ENCODE measurements around the gene MFNG.

Gene MFNG

GRCh38 chr22:37493979-37494378, 7.8 kb upstream of the MFNG start:
- no peak for DNase-seq (ENCODE audit: low read depth in 2 of 2)

- DNase-seq (ENCODE audit: low read depth in 2 of 2) = peak in 1 of 2 donors; percentile 43
Observed at GRCh38 chr22:37492428-37493344, 6.5 kb upstream of the MFNG start.

DNA sequence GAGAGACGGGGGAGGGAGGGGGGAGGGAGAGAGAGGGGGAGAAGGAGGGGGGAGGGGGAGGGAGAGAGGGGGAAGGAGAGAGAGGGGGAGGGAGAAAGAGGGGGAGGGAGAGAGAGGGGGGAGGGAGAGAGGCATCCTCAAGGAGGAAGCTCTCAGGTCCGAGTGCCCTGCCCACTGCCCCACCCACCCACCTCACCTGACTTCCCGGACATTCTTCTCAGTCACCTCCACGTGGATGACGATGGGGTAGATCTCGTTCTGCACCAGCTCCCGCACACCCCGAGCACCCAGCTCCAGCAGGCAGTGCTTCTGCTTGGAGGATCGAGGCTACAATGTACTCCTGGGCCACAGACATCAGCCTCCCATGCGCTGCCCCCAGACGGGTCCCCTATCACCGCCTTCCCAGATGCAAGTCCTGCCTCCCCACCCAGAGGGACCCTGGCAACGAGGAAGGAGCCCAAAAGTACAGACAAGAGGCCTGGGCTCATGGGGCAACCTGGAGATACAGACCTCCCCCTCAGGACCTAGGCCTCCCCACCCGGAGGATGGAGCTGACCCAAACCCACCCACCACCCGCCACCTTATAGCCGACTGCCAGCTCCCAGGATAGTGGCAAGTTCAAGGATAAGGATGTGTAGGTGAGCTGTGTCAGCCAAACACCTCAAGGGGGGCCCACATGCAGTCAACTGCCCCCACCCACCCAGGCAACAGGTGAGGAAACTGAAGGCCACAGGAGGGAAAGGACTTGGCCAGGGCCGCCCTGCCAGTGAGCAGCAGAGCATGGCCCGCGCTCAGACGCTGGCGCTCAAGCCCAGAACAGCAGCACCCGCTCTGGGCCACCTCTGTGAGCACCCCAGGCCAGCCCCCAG, 5.6 kb upstream of the MFNG start:
- DNase-seq (ENCODE audit: low read depth in 2 of 2) = no peak

DNA sequence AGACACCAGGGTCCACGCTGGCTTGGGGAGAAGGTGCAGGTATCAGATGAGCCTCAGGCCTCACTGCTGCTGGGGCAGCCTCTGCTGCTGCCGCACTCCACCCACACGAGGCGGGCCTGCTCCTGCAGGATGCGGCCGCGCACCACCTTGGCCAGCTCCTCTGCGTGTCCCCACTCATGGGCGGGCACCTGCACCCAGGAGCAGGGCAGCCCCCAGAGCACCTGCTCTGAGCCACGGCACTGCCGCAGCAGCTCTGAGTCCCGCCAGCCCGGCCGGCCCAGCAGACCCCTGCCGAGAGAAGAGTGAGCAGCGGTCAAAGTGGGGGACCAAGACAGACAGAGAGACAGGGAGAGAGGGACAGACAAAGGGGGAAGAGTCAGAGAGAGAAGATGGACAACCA, 4.9 kb upstream of the MFNG start:
- no peak for DNase-seq (ENCODE audit: low read depth in 2 of 2)

DNA sequence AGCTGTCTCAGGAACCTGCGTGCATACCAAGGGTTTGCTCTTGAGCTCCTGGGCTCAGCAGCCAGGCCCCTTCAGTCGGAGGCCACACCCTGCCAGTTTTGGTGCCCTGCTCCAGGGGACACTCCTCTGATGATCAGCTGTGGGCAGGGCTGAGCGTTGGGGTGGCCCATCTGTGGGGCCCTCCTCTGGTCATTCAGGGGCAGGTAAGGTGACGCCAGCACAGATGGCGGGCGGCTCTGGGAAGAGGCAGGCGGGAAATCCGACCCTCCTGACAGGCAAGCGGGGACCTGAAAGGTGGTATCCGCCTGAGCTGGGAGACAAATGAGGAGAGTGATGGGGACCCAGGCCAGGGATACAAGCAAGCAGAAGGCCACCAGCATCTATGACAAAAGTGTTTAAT, 3.8 kb upstream of the MFNG start:
- DNase-seq (ENCODE audit: low read depth in 2 of 2) = no peak

DNA sequence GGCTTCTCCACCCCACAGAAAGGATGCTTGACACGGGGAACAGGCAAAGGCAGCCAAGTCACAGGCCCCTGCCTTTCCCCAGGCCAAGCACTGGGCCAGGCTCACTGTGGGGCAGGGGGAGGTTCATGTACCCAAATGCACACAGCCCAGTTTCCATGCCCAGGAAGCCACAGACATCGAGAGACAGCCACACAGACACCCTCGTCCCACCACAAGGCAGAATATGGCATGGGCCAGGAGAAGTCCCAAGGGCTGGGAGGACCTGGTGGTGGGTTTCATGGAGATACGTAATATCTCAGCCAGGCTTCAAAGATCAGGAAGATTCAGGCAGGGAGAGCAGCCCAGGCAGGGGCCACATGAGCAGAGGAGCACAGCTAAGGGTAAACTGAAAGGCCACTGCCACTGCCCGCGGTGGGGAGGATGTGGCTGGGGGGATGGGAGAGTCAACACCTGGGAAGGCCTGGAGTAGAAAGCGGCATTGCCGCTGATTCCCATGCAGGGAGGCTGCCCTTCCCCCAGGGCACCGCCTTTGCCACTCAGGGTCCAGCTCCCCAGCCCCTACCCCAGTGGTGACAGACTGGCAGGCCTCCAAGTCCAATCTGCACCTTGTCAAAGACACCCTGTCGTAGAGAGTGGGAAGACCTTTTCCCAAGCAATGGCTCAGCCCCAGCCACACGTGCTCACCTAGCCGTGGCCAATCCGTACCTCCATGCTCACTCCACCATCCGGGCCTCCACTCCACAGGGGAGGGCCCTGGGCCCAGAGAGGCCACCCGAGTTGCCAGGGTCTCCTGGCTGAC, 2.4 kb upstream of the MFNG start:
- no peak for DNase-seq (ENCODE audit: low read depth in 2 of 2)

GRCh38 chr22:37487571-37487970, 1.4 kb upstream of the MFNG start:
- DNase-seq (ENCODE audit: low read depth in 2 of 2) = no peak

DNA sequence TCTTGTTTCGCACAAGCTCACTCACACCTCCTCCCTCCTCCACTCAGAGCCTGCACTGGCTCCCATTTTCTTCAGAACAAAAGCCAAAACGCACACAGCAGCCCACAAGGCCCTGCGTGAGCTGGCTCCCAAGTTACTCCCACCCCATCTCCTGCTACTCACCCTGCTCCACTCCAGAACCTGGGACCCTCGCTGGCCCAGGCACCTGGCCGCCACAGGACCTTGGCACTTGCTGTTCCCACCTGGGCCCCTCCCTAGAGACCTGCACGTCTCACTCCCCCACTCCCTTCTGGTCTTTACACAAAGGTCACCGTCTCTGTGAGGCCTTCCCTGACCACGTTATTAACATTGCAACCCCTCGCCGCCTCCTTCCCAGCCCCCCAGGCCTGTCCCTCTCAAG, 945 bp upstream of the MFNG start:
- no peak for DNase-seq (ENCODE audit: low read depth in 2 of 2)

DNA sequence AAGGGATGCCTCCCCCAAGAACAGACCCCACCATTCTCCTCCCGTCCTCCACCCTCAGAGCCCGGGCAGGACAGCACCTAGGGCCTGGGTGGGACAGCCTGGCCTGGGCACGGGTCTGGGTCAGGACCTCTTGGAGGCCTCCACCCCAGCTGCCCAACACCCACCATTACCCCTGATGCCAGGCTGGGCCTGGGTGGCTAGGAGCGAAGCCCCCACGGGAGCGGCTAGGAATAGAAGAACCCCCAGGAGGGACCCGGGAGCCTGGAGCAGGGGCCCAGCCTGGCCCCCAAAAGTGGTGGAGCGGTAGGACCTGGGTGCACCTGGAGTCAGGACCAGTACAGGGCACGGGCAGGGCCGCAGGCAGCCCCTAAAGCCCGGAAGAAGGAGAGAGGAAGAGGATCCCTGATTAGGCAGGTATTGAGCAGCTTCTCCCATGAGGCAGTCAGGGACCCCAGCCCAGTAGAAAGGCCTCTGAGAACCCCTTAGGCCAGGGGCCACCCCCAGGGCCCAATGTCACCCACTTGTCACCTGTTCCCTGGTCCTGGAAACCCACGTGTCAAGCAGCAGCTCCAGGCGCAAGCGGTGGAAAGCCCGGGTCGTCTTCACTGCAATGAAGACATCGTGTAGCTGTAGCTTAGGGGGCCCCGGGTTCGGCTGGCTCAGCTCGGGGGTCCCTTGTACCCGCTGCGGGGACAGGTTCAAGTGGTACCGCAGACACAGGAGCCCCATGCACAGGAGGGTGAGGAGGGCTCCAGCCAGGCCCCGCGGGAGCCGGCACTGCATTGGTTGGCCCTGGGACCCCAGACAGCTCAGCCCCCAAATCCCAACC, 575 bp downstream of the MFNG start:
- DNase-seq (ENCODE audit: low read depth in 2 of 2) = peak in 1 of 2 donors; percentile 12

- peak; percentile 72 to 73 for DNase-seq (ENCODE audit: low read depth in 2 of 2)
Observed at GRCh38 chr22:37484480-37485394, 1.4 kb downstream of the MFNG start.

DNA sequence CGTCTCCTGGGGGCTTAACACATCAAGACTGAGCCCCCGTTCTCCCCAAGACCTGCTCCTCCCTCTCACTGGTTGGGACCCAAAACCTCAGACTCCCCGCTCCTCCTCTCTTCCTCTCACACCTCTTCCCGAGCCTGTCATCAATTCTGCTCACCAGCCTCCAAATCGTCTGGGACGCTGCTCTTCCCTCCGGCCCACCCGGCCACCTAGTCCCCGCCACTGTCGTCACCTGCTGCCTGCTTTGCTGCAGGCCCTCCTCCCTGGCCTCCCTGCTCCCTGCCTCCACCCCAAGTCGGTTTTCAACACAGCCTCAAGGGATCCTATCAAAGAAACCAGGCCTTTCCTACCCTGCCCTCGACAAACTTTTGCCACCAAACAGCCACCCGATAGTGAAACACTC, 3.1 kb downstream of the MFNG start:
- no peak for DNase-seq (ENCODE audit: low read depth in 2 of 2)

DNA sequence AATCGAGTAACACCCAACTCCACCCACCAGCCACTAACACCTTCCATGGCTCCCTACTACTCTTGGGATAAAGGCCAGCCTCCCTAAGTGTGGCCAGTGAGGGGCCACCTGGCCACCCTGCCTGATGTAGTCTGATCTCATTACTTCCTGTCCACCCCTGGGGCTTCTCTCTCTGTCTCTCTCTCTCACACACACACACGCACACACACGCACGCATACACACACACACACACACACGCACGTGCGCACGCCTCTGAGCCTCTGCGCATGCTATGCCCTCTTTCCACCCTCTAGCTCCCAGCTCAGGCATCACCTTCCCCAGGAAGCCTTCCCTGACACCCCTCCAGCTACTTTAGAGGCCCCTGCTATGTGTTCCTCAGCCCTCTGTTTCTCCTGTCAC, 3.9 kb downstream of the MFNG start:
- DNase-seq (ENCODE audit: low read depth in 2 of 2) = no peak

DNA sequence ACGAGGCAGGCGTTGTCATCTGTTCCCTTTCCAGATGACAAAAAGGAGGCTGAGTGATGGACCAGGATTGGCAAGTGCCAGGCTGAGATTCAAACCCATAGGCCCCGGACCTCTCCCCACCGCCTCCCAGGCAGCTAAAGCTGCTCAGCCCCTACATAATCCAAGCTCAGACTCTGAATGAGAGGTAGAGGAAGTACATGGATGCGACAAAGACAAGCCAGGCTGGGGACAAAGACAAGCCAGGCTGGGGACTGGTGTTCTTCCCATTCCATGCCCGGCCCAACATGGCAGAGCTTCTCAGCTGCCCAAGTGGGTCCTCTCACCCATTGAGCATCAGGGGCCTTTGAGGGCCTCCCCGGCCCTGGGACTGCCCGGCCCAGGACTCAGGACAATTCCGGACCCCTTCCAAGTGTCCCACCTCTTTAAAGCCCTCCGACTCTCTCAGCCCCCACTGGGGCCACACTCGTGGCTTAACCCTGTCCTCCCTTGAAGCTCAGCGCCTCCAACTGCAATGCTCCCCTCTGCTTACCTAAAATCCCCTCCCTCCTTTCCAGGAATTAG, 4.8 kb downstream of the MFNG start:
- DNase-seq (ENCODE audit: low read depth in 2 of 2) = no peak

DNA sequence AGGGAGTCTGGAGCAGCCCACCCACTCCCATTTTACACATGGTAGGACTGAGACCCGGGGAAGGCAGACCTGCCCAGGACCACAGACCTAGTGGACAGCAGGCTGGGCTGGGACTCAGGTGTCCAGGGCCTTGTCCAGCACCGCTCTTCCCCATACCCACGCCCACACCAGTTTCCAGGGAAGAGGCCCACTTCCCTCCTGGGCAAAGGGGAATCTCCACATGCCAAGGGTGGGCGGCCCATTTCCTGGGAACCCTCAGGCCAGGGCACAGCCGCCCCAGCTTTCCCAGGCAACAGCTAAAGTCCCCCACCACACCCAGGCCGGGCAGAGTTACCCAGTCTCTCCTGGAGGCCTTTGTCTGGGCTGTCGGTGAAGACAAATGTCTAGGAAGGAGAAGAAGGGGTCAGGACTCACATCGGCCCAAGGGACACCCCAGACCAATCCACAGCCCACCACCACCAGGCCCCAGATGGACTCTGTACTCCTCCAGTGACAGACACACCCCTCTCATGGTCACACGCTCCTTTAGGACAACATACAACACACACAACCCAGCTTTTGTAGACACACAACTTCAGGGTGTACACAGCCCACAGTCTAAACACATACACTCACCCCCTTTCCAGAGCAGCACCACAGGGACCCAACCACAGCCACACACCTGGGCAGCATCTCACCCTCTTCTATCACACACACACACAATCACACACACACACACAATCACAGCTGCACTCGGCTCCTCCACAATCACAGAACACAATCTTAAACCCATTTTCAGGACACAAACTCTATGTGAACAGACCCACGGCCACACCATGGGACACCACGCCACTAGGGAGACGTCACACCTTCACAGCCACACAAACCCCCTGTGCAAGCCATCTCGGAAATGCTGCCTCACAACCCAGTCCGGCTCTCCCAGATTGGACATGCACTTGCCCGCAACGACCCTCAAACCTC, 5.5 kb downstream of the MFNG start:
- DNase-seq (ENCODE audit: low read depth in 2 of 2) = no peak

GRCh38 chr22:37479196-37479595, 7.0 kb downstream of the MFNG start:
- no peak for DNase-seq (ENCODE audit: low read depth in 2 of 2)

- no peak for DNase-seq (ENCODE audit: low read depth in 2 of 2)
Observed at GRCh38 chr22:37476389-37477329, 9.5 kb downstream of the MFNG start.

GRCh38 chr22:37474447-37475090, 11.6 kb downstream of the MFNG start:
- DNase-seq (ENCODE audit: low read depth in 2 of 2) = no peak

All from stimulated activated CD8-positive, alpha-beta memory T cell treated with anti-CD3 and anti-CD28 coated beads, Interleukin-2, amount 100 ng/mL, for 48 hours (primary cell).